A549 (cell line): ENCODE measurements around the gene FBLN7.

Experiments used
- BHLHE40 ChIP-seq: IDR thresholded peaks from 2 replicates; pipeline ENCODE4 v1.6.1; 2012; ENCODE audit warnings: low read depth, low read length, inconsistent platforms
- CHD2 ChIP-seq: fragments of 150-350 bp; IDR thresholded peaks from 2 replicates; pipeline ENCODE4 v1.6.1; 2014; ENCODE audit warnings: low read length; ENCODE audit not compliant: partially characterized antibody
- ELK1 ChIP-seq: fragments of 150-350 bp; IDR thresholded peaks from 2 replicates; pipeline ENCODE4 v1.6.1; 2014; ENCODE audit warnings: low read depth, mild to moderate bottlenecking, low read length
- EP300 ChIP-seq, 2 experiments: fragments of >200 bp; sonication (Bioruptor Twin); formaldehyde crosslinking; IDR thresholded peaks; 2 replicates in 1 of 2; 3 replicates in 1 of 2; pipeline ENCODE4 v1.6.1; 2016 to 2017
- ESRRA ChIP-seq: fragments of 150-350 bp; IDR thresholded peaks from 2 replicates; pipeline ENCODE4 v1.6.1; 2014; ENCODE audit warnings: mild to moderate bottlenecking, low read length, borderline replicate concordance
- FOSL2 ChIP-seq, 2 experiments: fragments of 450-650 bp in 1 of 2; fragments of >200 bp in 1 of 2; sonication (Bioruptor Twin) in 1 of 2; formaldehyde crosslinking; IDR thresholded peaks; 2 replicates each; pipeline versions ENCODE4 v1.5.0 to v1.6.1; 2016 to 2020; ENCODE audit warnings: mild to moderate bottlenecking in 1 of 2, moderate library complexity in 1 of 2
- FOXS1 ChIP-seq: fragments of 250-450 bp; sonication (Bioruptor Pico); IDR thresholded peaks from 2 replicates; pipeline ENCODE4 v1.5.0; 2020; ENCODE audit warnings: mild to moderate bottlenecking, moderate library complexity
- HDAC2 ChIP-seq: fragments of 200-600 bp; sonication (generic); IDR thresholded peaks from 2 replicates; pipeline ENCODE4 v1.6.1; 2016
- JUNB ChIP-seq: fragments of >200 bp; sonication (Bioruptor Twin); formaldehyde crosslinking; IDR thresholded peaks from 2 replicates; pipeline ENCODE4 v1.6.1; 2016
- NFE2L2 ChIP-seq: fragments of 150-350 bp; conservative IDR thresholded peaks from 2 replicates; pipeline ENCODE4 v1.6.1; 2014; ENCODE audit warnings: low read length
- POLR2A ChIP-seq: IDR thresholded peaks from 2 replicates; pipeline ENCODE4 v1.6.1; 2012; ENCODE audit warnings: mild to moderate bottlenecking, low read length
- POLR2AphosphoS2 ChIP-seq: conservative IDR thresholded peaks from 2 replicates; pipeline ENCODE4 v1.6.1; 2012; ENCODE audit warnings: low read length, improper control_type of control experiment, inconsistent platforms
- TF ChIP-seq, protein P1 (sequence below): fragments of >200 bp; sonication (Bioruptor Twin); formaldehyde crosslinking; IDR thresholded peaks from 3 replicates; pipeline ENCODE4 v1.5.1; 2016
- TF ChIP-seq, protein P2 (sequence below): fragments of 450-650 bp; IDR thresholded peaks from 2 replicates; pipeline ENCODE4 v1.6.1; 2014; ENCODE audit warnings: antibody characterized with exemption

- TF ChIP-seq, protein P1, sequence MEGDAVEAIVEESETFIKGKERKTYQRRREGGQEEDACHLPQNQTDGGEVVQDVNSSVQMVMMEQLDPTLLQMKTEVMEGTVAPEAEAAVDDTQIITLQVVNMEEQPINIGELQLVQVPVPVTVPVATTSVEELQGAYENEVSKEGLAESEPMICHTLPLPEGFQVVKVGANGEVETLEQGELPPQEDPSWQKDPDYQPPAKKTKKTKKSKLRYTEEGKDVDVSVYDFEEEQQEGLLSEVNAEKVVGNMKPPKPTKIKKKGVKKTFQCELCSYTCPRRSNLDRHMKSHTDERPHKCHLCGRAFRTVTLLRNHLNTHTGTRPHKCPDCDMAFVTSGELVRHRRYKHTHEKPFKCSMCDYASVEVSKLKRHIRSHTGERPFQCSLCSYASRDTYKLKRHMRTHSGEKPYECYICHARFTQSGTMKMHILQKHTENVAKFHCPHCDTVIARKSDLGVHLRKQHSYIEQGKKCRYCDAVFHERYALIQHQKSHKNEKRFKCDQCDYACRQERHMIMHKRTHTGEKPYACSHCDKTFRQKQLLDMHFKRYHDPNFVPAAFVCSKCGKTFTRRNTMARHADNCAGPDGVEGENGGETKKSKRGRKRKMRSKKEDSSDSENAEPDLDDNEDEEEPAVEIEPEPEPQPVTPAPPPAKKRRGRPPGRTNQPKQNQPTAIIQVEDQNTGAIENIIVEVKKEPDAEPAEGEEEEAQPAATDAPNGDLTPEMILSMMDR = no peak
- TF ChIP-seq BHLHE40 (no peak), FOSL2 (IDR thresholded peaks at IDR 0.05) (no peak), FOSL2 (CRISPR knock-in tag; IDR thresholded peaks at IDR 0.05) (no peak), HDAC2 (no peak), POLR2A (no peak), NFE2L2 (no peak), FOXS1 (CRISPR knock-in tag) (no peak), POLR2AphosphoS2 (no peak), ELK1 (no peak), JUNB (no peak), CHD2 (no peak), EP300 (IDR thresholded peaks at IDR 0.05) (no peak), ESRRA (no peak)
- TF ChIP-seq, protein P2, sequence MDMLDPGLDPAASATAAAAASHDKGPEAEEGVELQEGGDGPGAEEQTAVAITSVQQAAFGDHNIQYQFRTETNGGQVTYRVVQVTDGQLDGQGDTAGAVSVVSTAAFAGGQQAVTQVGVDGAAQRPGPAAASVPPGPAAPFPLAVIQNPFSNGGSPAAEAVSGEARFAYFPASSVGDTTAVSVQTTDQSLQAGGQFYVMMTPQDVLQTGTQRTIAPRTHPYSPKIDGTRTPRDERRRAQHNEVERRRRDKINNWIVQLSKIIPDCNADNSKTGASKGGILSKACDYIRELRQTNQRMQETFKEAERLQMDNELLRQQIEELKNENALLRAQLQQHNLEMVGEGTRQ = no peak
These were observed 24.2 kb downstream of the FBLN7 start for GRCh38 chr2:112162341-112162740.
